HL-60 (cell line): Measurements from ENCODE around the gene DEPDC1B.

Experiments
- GABPA ChIP-seq: IDR thresholded peaks from 2 replicates; pipeline ENCODE4 v1.6.1; 2012; ENCODE audit warnings: low read depth
- POLR2AphosphoS5 ChIP-seq: IDR thresholded peaks from 2 replicates; pipeline ENCODE4 v1.6.1; 2012; ENCODE audit warnings: low read depth
- SPI1 ChIP-seq: IDR thresholded peaks from 2 replicates; pipeline ENCODE4 v1.6.1; 2012; ENCODE audit warnings: low read depth, mild to moderate bottlenecking, borderline replicate concordance
- TF ChIP-seq, protein P1 (sequence below): IDR thresholded peaks from one replicate; pipeline ENCODE4 v1.5.1; 2011; ENCODE audit warnings: low read length, control low read depth, inconsistent platforms; ENCODE audit not compliant: insufficient read depth

DNA sequence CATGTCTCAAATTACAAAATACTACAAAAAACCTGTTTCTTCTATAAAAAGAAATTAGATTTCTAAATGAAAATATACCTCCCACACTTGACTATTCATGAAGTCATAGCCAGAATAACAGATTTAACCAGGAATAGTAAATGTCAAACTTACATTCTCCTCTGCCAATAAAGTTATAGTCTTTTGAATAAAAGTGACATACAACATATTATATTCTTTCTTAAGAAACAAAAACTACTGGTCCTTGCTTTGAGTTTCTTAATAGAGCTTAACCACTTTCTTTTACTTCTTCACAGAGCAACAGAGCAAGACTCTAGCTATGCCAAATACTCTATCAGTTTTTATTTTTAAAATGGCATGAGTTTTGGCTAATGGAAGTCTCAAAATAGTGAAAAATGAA is 61.7 kb downstream of the DEPDC1B start:
- TF ChIP-seq, protein P1, sequence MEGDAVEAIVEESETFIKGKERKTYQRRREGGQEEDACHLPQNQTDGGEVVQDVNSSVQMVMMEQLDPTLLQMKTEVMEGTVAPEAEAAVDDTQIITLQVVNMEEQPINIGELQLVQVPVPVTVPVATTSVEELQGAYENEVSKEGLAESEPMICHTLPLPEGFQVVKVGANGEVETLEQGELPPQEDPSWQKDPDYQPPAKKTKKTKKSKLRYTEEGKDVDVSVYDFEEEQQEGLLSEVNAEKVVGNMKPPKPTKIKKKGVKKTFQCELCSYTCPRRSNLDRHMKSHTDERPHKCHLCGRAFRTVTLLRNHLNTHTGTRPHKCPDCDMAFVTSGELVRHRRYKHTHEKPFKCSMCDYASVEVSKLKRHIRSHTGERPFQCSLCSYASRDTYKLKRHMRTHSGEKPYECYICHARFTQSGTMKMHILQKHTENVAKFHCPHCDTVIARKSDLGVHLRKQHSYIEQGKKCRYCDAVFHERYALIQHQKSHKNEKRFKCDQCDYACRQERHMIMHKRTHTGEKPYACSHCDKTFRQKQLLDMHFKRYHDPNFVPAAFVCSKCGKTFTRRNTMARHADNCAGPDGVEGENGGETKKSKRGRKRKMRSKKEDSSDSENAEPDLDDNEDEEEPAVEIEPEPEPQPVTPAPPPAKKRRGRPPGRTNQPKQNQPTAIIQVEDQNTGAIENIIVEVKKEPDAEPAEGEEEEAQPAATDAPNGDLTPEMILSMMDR = no peak
- TF ChIP-seq POLR2AphosphoS5 (no peak), SPI1 (no peak), GABPA (no peak)
